ENCODE data around the gene RPL22L1.
"Not testable (repeated sequence)": the region's sequence is repeated elsewhere in the genome, so short reads cannot be mapped to it uniquely, and the experiment has no call there.

Gene RPL22L1

GRCh38 chr3:170826047-170826446 lies 43.9 kb downstream of the RPL22L1 start:
- no peak for TF ChIP-seq CTCF (IDR thresholded peaks at IDR 0.05; ENCODE audit: low read depth, low read length)
- no peaks in the 10 kb centered on the region for H3K4me1 ChIP-seq
- no peak for DNase-seq
- H3K4me3 ChIP-seq (ENCODE audit: low read depth, low read length) = no peak overlapping the region
- no peaks in the 10 kb centered on the region for H3K9me3 ChIP-seq
- no peaks in the 10 kb centered on the region for H3K27me3 ChIP-seq
- no peaks in the 10 kb centered on the region for H3K36me3 ChIP-seq

GRCh38 chr3:170823562-170823961 lies 46.4 kb downstream of the RPL22L1 start:
- H3K4me1 ChIP-seq; DNase-seq; H3K27me3 ChIP-seq; H3K4me3 ChIP-seq (ENCODE audit: low read depth, low read length); H3K9me3 ChIP-seq; H3K36me3 ChIP-seq: not testable (repeated sequence)

GRCh38 chr3:170818325-170818724 lies 51.7 kb downstream of the RPL22L1 start:
- H3K9me3 ChIP-seq; H3K4me3 ChIP-seq (ENCODE audit: low read depth, low read length); DNase-seq; H3K4me1 ChIP-seq; H3K36me3 ChIP-seq; H3K27me3 ChIP-seq: not testable (repeated sequence)

- DNase-seq; H3K4me1 ChIP-seq; H3K36me3 ChIP-seq; H3K27me3 ChIP-seq; H3K9me3 ChIP-seq; H3K4me3 ChIP-seq (ENCODE audit: low read depth, low read length): not testable (repeated sequence)
These were observed 52.5 kb downstream of the RPL22L1 start for GRCh38 chr3:170817471-170817870.

- Histone ChIP-seq H3K4me1 (no peaks in the 10 kb centered on the region), H3K27me3 (no peaks in the 10 kb centered on the region), H3K36me3 (no peaks in the 10 kb centered on the region), H3K4me3 (ENCODE audit: low read depth, low read length) (no peak overlapping the region), H3K9me3 (no peaks in the 10 kb centered on the region)
- no peak for TF ChIP-seq CTCF (IDR thresholded peaks at IDR 0.05; ENCODE audit: low read depth, low read length)
- no peak for DNase-seq
These were observed 53.2 kb downstream of the RPL22L1 start for GRCh38 chr3:170816841-170817240.

GRCh38 chr3:170816341-170816740 lies 53.7 kb downstream of the RPL22L1 start:
- Histone ChIP-seq H3K27me3 (no peaks in the 10 kb centered on the region), H3K4me1 (no peaks in the 10 kb centered on the region), H3K9me3 (no peaks in the 10 kb centered on the region), H3K4me3 (ENCODE audit: low read depth, low read length) (no peak overlapping the region), H3K36me3 (no peaks in the 10 kb centered on the region)
- TF ChIP-seq CTCF (IDR thresholded peaks at IDR 0.05; ENCODE audit: low read depth, low read length) = no peak
- no peak for DNase-seq

- Histone ChIP-seq H3K4me3 (ENCODE audit: low read depth, low read length) (no peak overlapping the region), H3K36me3 (no peaks in the 10 kb centered on the region), H3K27me3 (no peaks in the 10 kb centered on the region), H3K4me1 (no peaks in the 10 kb centered on the region), H3K9me3 (no peaks in the 10 kb centered on the region)
- no peak for DNase-seq
- TF ChIP-seq CTCF (IDR thresholded peaks at IDR 0.05; ENCODE audit: low read depth, low read length) = no peak
These were observed 54.1 kb downstream of the RPL22L1 start for GRCh38 chr3:170815936-170816335.

GRCh38 chr3:170815340-170815739 lies 54.7 kb downstream of the RPL22L1 start:
- H3K4me1 ChIP-seq = no peaks in the 10 kb centered on the region
- no peaks in the 10 kb centered on the region for H3K36me3 ChIP-seq
- H3K27me3 ChIP-seq = no peaks in the 10 kb centered on the region
- no peaks in the 10 kb centered on the region for H3K9me3 ChIP-seq
- H3K4me3 ChIP-seq (ENCODE audit: low read depth, low read length) = no peak overlapping the region
- TF ChIP-seq CTCF (IDR thresholded peaks at IDR 0.05; ENCODE audit: low read depth, low read length) = no peak
- no peak for DNase-seq

All from BE2C (cell line).